OCI-LY1 (cell line): ENCODE results near the gene STARD5.

Experiments used
- CTCF ChIP-seq: fragments of 200-600 bp; sonication (generic), shearing (Covaris generic); IDR thresholded peaks from 2 replicates; pipeline ENCODE4 v1.5.1; 2017; ENCODE audit warnings: mild to moderate bottlenecking, antibody characterized with exemption, low read length, moderate library complexity, mixed read lengths
- EZH2 ChIP-seq: fragments of 200-600 bp; sonication (generic), shearing (Covaris generic); IDR thresholded peaks from 2 replicates; pipeline ENCODE4 v1.8.0; 2017; ENCODE audit warnings: borderline replicate concordance, mixed run types, mild to moderate bottlenecking, antibody characterized with exemption, low read length, moderate library complexity, mixed read lengths

- TF ChIP-seq CTCF, result no peak
- no peak for TF ChIP-seq EZH2
Measured at GRCh38 chr15:81315452-81316175, 8.3 kb downstream of the STARD5 start.
